ENCODE data around the gene LHX6.

- no peak for TF ChIP-seq TAF1 (IDR thresholded peaks at IDR 0.05; ENCODE audit: borderline replicate concordance, insufficient read depth, low read length)
- TF ChIP-seq POLR2AphosphoS5 (IDR thresholded peaks at IDR 0.05; ENCODE audit: low read depth, low read length) = no peak
- no peak for TF ChIP-seq SIN3A (IDR thresholded peaks at IDR 0.05; ENCODE audit: borderline replicate concordance, insufficient read depth, low read length)
- no peak for TF ChIP-seq REST (IDR thresholded peaks at IDR 0.05; ENCODE audit: insufficient read depth in 1 of 2, low read depth in 2 of 2, low read length in 2 of 2)
- no peak for TF ChIP-seq FOXP2 (optimal IDR thresholded peaks at IDR 0.05; ENCODE audit: borderline replicate concordance, extremely low read depth, extremely low read length, insufficient read depth)
Measured at GRCh38 chr9:122227575-122227900, 1.2 kb downstream of the LHX6 start.

Data from PFSK-1 (cell line).